SK-N-SH treated with all-trans-retinoic acid at 6 μM for 48 hours (cell line): ENCODE measurements around the gene ARHGDIG.

Experiments
- ZNF70 ChIP-seq: fragments of 450-650 bp; formaldehyde crosslinking; IDR thresholded peaks from 2 replicates; pipeline ENCODE4 v1.5.0; 2020; ENCODE audit warnings: mild to moderate bottlenecking, moderate library complexity
- TF ChIP-seq, protein P1 (sequence below): fragments of 250-450 bp; sonication (Bioruptor Pico); IDR thresholded peaks from 2 replicates; pipeline ENCODE4 v1.5.1; 2020; ENCODE audit warnings: low read depth, mild to moderate bottlenecking, moderate library complexity

DNA sequence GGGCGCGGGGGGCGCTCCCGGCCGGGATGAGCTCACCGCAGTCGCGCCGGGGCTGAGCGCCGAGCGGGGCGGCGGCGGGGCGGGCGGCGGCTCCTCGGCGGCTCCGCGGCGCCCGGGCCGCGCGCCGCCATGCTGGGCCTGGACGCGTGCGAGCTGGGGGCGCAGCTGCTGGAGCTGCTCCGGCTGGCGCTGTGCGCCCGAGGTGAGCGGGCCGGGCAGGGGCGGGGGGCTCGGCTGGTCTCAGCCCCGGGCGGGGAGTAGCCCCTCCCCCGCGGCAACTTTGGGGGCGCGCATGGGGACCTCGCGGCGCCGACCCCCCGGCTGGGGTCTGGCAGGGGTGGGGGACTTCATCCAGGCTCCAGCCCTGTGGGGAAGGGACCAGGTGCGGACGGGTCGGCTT lies at the start of gene ARHGDIG:
- TF ChIP-seq, protein P1, sequence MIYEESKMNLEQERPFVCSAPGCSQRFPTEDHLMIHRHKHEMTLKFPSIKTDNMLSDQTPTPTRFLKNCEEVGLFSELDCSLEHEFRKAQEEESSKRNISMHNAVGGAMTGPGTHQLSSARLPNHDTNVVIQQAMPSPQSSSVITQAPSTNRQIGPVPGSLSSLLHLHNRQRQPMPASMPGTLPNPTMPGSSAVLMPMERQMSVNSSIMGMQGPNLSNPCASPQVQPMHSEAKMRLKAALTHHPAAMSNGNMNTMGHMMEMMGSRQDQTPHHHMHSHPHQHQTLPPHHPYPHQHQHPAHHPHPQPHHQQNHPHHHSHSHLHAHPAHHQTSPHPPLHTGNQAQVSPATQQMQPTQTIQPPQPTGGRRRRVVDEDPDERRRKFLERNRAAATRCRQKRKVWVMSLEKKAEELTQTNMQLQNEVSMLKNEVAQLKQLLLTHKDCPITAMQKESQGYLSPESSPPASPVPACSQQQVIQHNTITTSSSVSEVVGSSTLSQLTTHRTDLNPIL = no peak
- no peak for TF ChIP-seq ZNF70
